MCF 10A (cell line): ENCODE data around the gene DAB1. TPM values are rescaled to one million over a fixed set of nuclear protein-coding genes. Genes with fewer than 3 reads are reported as not detected.

ENCODE experiments used
- BruUV-seq: library from RNA; stranded (reverse); fragments of 400-500 nt; replicated peaks from 2 replicates; lab custom pipeline; 2021; lab: Mats Ljungman, UMichigan
- CTCF ChIA-PET: fragments of 300-600 bp; sonication (Branson Sonifier 250); formaldehyde crosslinking; extraction: SDS; loops from one replicate; lab custom pipeline; 2021; ENCODE audit warnings: antibody characterized with exemption, inconsistent platforms; lab: Yijun Ruan, JAX
- POLR2A ChIA-PET: fragments of 300-600, 350-650 bp; sonication (Branson Sonifier 250); formaldehyde crosslinking; extraction: SDS; loops from one replicate; lab custom pipeline; 2020; ENCODE audit warnings: antibody characterized with exemption, inconsistent platforms; lab: Yijun Ruan, JAX
- DNase-seq: peaks from one replicate; pipeline ENCODE4 v3.0.0-alpha.2; 2018; ENCODE audit not compliant: unreplicated experiment
- H3K27ac Mint-ChIP-seq: one replicate; pipeline ENCODE4 v1.8.0; 2022; ENCODE audit warnings: mild to moderate bottlenecking, low read depth, mixed read lengths; ENCODE audit not compliant: unreplicated experiment
- H3K27me3 Mint-ChIP-seq: one replicate; pipeline ENCODE4 v1.8.0; 2022; ENCODE audit warnings: mixed read lengths; ENCODE audit not compliant: insufficient read depth, unreplicated experiment
- H3K36me3 Mint-ChIP-seq: one replicate; pipeline ENCODE4 v1.8.0; 2022; ENCODE audit warnings: mild to moderate bottlenecking, moderate library complexity, mixed read lengths; ENCODE audit not compliant: insufficient read depth, unreplicated experiment
- H3K4me1 Mint-ChIP-seq: one replicate; pipeline ENCODE4 v1.8.0; 2022; ENCODE audit warnings: mixed read lengths; ENCODE audit not compliant: insufficient read depth, unreplicated experiment
- H3K4me3 Mint-ChIP-seq: one replicate; pipeline ENCODE4 v1.8.0; 2022; ENCODE audit warnings: mild to moderate bottlenecking, moderate library complexity, mixed read lengths; ENCODE audit not compliant: unreplicated experiment
- H3K9me3 Mint-ChIP-seq: one replicate; pipeline ENCODE4 v1.8.0; 2022; ENCODE audit warnings: mixed read lengths; ENCODE audit not compliant: unreplicated experiment
- CTCF ChIP-seq: fragments of 200-600 bp; IDR thresholded peaks from one replicate; pipeline ENCODE4 v1.8.0; 2022; ENCODE audit warnings: antibody characterized with exemption, mild to moderate bottlenecking; ENCODE audit not compliant: unreplicated experiment
- intact Hi-C: fragments of 100-400 bp; cut with micrococcal nuclease; formaldehyde crosslinking; loops from 2 replicates; pipeline ENCODE4 v1.14.1; 2022
- total RNA-seq: library from RNA; stranded (reverse); gene quantifications from 2 replicates; pipeline ENCODE4 v1.2.3, GENCODE V29; 2022

DAB1 gene
- total RNA-seq, 1 experiment from 2014 or later: not detected

GRCh38 chr1:57296726-57297250, 127.1 kb downstream of the DAB1 start:
- CTCF ChIA-PET: no interaction called here
- H3K9me3 Mint-ChIP-seq: no peaks in the 10 kb centered on the region
- no peak overlapping the region for H3K27ac Mint-ChIP-seq
- no peaks in the 10 kb centered on the region for H3K4me1 Mint-ChIP-seq
- BruUV-seq: no TSS peak
- intact Hi-C loops: no loop called here
- no peak for TF ChIP-seq CTCF
- POLR2A ChIA-PET: interaction anchor here (0.5 kb wide), 1 partner anchor 633 kb away, joined by 3 read pairs; no protein-coding TSS in a partner anchor
- no peaks in the 10 kb centered on the region for H3K27me3 Mint-ChIP-seq
- no peak for DNase-seq
- H3K4me3 Mint-ChIP-seq: no peak overlapping the region
- H3K36me3 Mint-ChIP-seq: no peaks in the 10 kb centered on the region

GRCh38 chr1:57295326-57295725, 128.5 kb downstream of the DAB1 start:
- Mint-ChIP-seq H3K36me3 (no peaks in the 10 kb centered on the region), H3K4me1 (no peaks in the 10 kb centered on the region), H3K9me3 (no peaks in the 10 kb centered on the region), H3K27ac (no peak overlapping the region), H3K4me3 (no peak overlapping the region), H3K27me3 (peaks cover 12% of the 10 kb centered on the region)
- no TSS peak for BruUV-seq
- DNase-seq: no peak
- CTCF ChIA-PET: no interaction called here
- TF ChIP-seq CTCF: no peak
- intact Hi-C loops: no loop called here
- POLR2A ChIA-PET: interaction anchor here (1.0 kb wide), 1 partner anchor 15 kb away, joined by 5 read pairs; no protein-coding TSS in a partner anchor

GRCh38 chr1:57294177-57294576, 129.7 kb downstream of the DAB1 start:
- POLR2A ChIA-PET: interaction anchor here (0.6 to 0.8 kb wide), 3 partner anchors 10 to 55 kb away, joined by 3 to 7 read pairs (median 3); no protein-coding TSS in a partner anchor
- intact Hi-C loops: no loop called here
- Mint-ChIP-seq H3K27ac (no peak overlapping the region), H3K9me3 (no peaks in the 10 kb centered on the region), H3K4me3 (no peak overlapping the region), H3K36me3 (no peaks in the 10 kb centered on the region), H3K4me1 (no peaks in the 10 kb centered on the region), H3K27me3 (peaks cover 18% of the 10 kb centered on the region)
- no peak for TF ChIP-seq CTCF
- BruUV-seq: no TSS peak
- CTCF ChIA-PET: interaction anchor here (0.6 to 0.8 kb wide), 7 partner anchors 36 to 1279 kb away, joined by 3 to 5 read pairs (median 4); no protein-coding TSS in a partner anchor
- DNase-seq: no peak

GRCh38 chr1:57293214-57293613, 130.6 kb downstream of the DAB1 start:
- Mint-ChIP-seq H3K36me3 (no peaks in the 10 kb centered on the region), H3K4me1 (no peaks in the 10 kb centered on the region), H3K9me3 (no peaks in the 10 kb centered on the region), H3K27me3 (peaks cover 28% of the 10 kb centered on the region), H3K4me3 (no peak overlapping the region), H3K27ac (no peak overlapping the region)
- TF ChIP-seq CTCF: no peak
- ChIA-PET POLR2A (interaction anchor here (1.5 kb wide), 1 partner anchor 13 kb away, joined by 4 read pairs; no protein-coding TSS in a partner anchor), CTCF (interaction anchor here (1.5 kb wide), 1 partner anchor 13 kb away, joined by 6 read pairs; no protein-coding TSS in a partner anchor)
- intact Hi-C loops: no loop called here
- no TSS peak for BruUV-seq
- DNase-seq: no peak
